Esophagus muscularis mucosa (tissue), 4 donors: Measurements from ENCODE around the gene STK25. TPM values are rescaled to one million over a fixed set of nuclear protein-coding genes. Genes with fewer than 3 reads are reported as not detected.

Experiments used
- DNase-seq: peaks from one replicate; pipeline ENCODE4 v3.0.0-alpha.2; 2017; ENCODE audit errors: extremely low spot score
- H3K27ac ChIP-seq, 4 donors: fragments of 200-600 bp; sonication (generic); replicated peaks in 1 of 4; 1 replicate in 3 of 4; 2 replicates in 1 of 4; pipeline ENCODE4 v1.5.1; 2016 to 2019; ENCODE audit warnings: mild to moderate bottlenecking in 1 of 4
- H3K27me3 ChIP-seq, 4 donors: fragments of 200-600 bp; sonication (generic); one replicate each; pipeline versions ENCODE4 v1.5.1 to v1.6.0; 2016 to 2019
- H3K36me3 ChIP-seq, 4 donors: fragments of 200-600 bp; sonication (generic); one replicate each; pipeline ENCODE4 v1.5.1; 2016 to 2019
- H3K4me1 ChIP-seq, 4 donors: fragments of 200-600 bp; sonication (generic); one replicate each; pipeline ENCODE4 v1.5.1; 2016 to 2019
- H3K4me3 ChIP-seq, 4 donors: fragments of 200-600 bp; sonication (generic); 1 replicate in 2 of 4; 2 replicates in 2 of 4; pipeline ENCODE4 v1.5.1; 2016 to 2019; ENCODE audit warnings: mild to moderate bottlenecking in 4 of 4, moderate library complexity in 1 of 4
- H3K9me3 ChIP-seq, 4 donors: fragments of 200-600 bp; sonication (generic); 1 replicate in 3 of 4; 2 replicates in 1 of 4; pipeline ENCODE4 v1.5.1; 2016 to 2019
- EP300 ChIP-seq: sonication (generic); formaldehyde crosslinking; IDR thresholded peaks from one replicate; pipeline ENCODE4 v1.6.1; 2017; ENCODE audit warnings: antibody characterized with exemption
- POLR2A ChIP-seq: fragments of 450-650 bp; IDR thresholded peaks from one replicate; pipeline ENCODE4 v1.6.1; 2017; ENCODE audit warnings: antibody characterized with exemption, moderate library complexity, mild to moderate bottlenecking, low read depth
- POLR2AphosphoS5 ChIP-seq, 2 donors: sonication (generic); formaldehyde crosslinking; IDR thresholded peaks; one replicate each; pipeline ENCODE4 v1.6.1; 2017; ENCODE audit warnings: antibody characterized with exemption in 2 of 2
- WGBS: methylation state at CpG from one replicate; pipeline ENCODE4 v1.1.5; 2018; 5-methylcytosine and 5-hydroxymethylcytosine counted together
- intact Hi-C: fragments of 100-400 bp; cut with DNase I; formaldehyde crosslinking; loops from one replicate; pipeline ENCODE4 v1.15.1; 2023
- total RNA-seq, 4 donors: library from RNA; depleted of rRNA; stranded (reverse); fragments of >200 nt; gene quantifications; one replicate each; pipeline versions ENCODE4 v1.1.0 to v1.2.1, GENCODE V29; 2016
- TF ChIP-seq, protein P1 (sequence below), 3 experiments: fragments of 200-600 bp in 2 of 3; fragments of 450-650 bp in 1 of 3; sonication (generic) in 2 of 3; IDR thresholded peaks; one replicate each; pipeline ENCODE4 v1.5.1; 2017 to 2019; ENCODE audit warnings: antibody characterized with exemption in 3 of 3, mild to moderate bottlenecking in 2 of 3, moderate library complexity in 1 of 3

STK25 gene
- total RNA-seq, 4 donors from 2014 or later = 127 to 220 (median 153) TPM

DNA sequence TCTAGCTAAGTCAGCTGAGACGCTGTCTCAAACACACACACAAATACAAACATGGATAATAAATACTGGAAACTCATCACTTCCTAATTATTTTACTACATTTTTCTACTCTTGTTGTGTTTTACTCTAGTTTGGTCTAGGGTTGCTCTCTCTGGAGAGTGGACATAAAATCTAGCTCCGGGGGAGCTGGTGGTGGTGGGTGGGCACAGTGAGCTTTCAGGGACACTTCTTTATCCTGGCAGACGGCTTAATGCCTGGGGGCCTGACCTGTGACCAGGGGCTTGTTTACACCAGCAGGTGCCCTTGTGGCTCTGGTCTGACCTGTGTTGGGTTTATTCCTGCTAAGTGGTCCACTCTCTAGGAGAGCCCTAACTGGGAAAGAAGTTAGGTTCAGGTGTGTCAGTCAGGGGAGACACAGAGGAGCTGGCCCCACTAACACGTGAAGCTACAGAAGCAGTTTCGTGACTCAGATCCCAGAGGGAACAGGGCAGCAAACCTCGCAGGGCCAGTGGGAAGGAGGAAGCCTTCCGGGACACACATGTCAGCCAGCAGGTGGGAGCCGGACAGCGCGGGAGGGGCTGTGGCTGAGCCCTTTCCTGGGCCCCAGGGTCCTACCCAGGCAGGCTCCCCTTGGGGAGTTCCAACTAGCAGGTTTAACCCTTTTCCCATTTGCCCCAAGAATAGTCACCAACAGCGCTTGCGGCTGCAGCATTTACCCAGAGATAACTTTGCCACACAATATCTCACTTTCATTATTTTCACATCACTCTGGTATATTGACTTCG is 27.7 kb upstream of the STK25 start:
- Histone ChIP-seq H3K9me3 (no peaks in the 10 kb centered on the region), H3K36me3 (no peaks in the 10 kb centered on the region), H3K4me3 (no peak overlapping the region), H3K27me3 (peaks cover 0 to 16% (median 5%) of the 10 kb centered on the region in 4 donors), H3K27ac (no peak overlapping the region), H3K4me1 (peaks cover 2 to 11% (median 10%) of the 10 kb centered on the region in 4 donors)
- 66% methylated on average over 11 of the region's 13 CpGs for WGBS
- TF ChIP-seq POLR2AphosphoS5 (IDR thresholded peaks at IDR 0.05) (no peak), EP300 (no peak), POLR2A (no peak)
- TF ChIP-seq, protein P1, sequence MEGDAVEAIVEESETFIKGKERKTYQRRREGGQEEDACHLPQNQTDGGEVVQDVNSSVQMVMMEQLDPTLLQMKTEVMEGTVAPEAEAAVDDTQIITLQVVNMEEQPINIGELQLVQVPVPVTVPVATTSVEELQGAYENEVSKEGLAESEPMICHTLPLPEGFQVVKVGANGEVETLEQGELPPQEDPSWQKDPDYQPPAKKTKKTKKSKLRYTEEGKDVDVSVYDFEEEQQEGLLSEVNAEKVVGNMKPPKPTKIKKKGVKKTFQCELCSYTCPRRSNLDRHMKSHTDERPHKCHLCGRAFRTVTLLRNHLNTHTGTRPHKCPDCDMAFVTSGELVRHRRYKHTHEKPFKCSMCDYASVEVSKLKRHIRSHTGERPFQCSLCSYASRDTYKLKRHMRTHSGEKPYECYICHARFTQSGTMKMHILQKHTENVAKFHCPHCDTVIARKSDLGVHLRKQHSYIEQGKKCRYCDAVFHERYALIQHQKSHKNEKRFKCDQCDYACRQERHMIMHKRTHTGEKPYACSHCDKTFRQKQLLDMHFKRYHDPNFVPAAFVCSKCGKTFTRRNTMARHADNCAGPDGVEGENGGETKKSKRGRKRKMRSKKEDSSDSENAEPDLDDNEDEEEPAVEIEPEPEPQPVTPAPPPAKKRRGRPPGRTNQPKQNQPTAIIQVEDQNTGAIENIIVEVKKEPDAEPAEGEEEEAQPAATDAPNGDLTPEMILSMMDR (IDR thresholded peaks at IDR 0.05) = no peak
- no peak for DNase-seq
- intact Hi-C loops = no loop called here

DNA sequence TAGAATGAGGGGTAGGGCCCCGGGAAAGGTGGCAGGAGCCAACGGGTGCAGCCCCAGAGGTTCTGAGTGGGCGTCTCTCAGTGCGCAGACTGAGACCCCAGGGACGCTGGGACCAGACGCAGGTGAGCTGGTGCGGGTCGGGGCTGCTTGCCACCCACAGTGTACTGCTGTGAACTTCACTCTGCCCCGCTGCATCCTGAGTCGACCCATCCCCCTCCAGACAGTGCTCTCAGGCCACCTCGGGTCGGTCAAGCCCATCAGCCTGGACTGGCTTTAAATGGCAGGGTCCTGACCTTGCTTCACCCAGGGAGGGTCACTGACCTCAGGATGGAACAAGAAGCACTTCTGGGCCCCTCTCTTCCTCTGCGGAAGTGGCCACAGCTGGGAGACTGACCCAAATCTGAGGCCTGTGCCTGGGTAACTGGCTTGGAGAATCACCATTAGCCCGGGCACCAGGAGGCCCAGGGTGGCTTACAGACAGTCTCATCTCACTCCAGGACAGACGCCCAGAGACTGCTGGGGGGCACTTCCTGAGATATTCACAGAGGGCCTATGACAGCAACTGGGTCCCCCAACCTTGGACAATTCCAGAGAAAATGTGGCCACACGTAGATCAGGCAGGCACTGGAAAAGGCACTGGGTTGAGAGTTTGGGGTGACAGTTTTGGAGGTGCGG is 26.5 kb upstream of the STK25 start:
- no peaks in the 10 kb centered on the region for H3K4me1 ChIP-seq
- no peak for DNase-seq
- WGBS = 78% methylated on average over 12 of the region's 17 CpGs
- H3K4me3 ChIP-seq = no peak overlapping the region
- H3K9me3 ChIP-seq = no peaks in the 10 kb centered on the region
- TF ChIP-seq POLR2A (no peak), POLR2AphosphoS5 (IDR thresholded peaks at IDR 0.05) (no peak), EP300 (no peak)
- TF ChIP-seq, protein P1 (IDR thresholded peaks at IDR 0.05) = no peak
- H3K27me3 ChIP-seq = peaks cover 0 to 4% (median 0%) of the 10 kb centered on the region in 4 donors
- no peaks in the 10 kb centered on the region for H3K36me3 ChIP-seq
- intact Hi-C loops = no loop called here
- no peak overlapping the region for H3K27ac ChIP-seq

DNA sequence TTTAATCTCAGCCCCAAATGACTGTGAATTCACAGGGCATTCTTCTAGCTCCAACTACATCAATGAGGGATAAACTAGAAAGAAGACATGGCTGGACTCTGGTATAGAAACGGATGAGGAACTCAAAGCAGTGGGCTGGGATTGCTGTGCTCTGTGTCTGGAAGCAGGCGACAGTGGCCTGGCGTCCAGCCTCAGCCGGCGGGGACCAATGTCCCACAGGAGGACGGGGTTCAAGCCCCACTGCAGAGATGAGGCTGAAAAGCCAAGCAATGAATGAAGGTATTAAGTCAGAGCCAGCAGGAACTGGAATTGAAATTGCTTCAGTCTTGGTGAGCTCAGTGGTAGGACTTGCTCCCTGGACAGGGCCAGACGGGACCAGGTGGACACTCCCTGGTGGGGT is 25.9 kb upstream of the STK25 start:
- H3K4me3 ChIP-seq = no peak overlapping the region
- no peaks in the 10 kb centered on the region for H3K4me1 ChIP-seq
- intact Hi-C loops = no loop called here
- no peaks in the 10 kb centered on the region for H3K36me3 ChIP-seq
- H3K27me3 ChIP-seq = no peaks in the 10 kb centered on the region
- 79% methylated on average over 7 of the region's 7 CpGs for WGBS
- H3K9me3 ChIP-seq = no peaks in the 10 kb centered on the region
- DNase-seq = no peak
- TF ChIP-seq, protein P1 (IDR thresholded peaks at IDR 0.05) = no peak
- TF ChIP-seq POLR2AphosphoS5 (IDR thresholded peaks at IDR 0.05) = no peak
- no peak for TF ChIP-seq EP300
- no peak for TF ChIP-seq POLR2A
- no peak overlapping the region for H3K27ac ChIP-seq

DNA sequence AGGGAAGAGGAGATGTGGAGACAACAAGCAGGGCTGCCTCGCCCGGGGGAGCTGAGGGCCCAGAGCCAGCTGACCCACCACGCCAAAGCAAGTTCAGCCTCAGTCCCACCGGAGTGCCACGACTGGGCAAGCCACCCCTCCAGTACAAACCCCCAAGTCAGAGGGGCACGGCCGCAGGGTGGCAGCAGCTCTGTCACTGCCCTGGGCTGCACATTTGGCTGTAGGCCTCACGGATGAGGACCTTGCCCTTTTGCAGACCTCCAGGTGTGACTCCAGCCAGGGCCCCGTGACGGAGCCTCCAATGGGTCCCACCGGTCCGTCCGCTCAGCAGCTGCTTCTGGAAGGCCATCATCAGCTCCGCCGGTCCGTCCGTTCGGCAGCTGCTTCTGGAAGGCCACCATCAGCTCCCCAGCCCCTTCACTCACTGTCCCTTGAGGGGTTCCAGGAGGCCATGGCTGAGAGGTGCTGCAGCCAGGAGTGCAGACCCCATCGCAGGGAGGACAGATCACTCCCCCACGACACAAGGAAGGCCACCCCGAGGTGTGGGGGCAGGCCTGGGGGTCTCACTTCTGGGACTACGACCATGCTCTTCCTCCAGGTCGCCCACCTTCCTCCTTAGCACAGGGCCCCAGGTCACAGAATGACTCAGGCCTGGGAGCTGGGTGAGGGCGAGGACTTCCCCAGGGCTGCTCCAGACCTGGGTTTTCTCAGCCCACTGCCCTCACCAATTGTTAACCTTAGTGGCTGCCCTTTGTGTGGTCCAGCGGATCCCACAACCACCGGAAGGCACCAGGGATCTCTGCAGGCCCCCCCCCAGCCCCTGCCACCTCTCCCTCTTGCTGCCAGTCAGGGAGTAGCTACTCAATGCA is 24.6 kb upstream of the STK25 start:
- H3K36me3 ChIP-seq = no peaks in the 10 kb centered on the region
- intact Hi-C loops = no loop called here
- H3K27ac ChIP-seq = no peak overlapping the region
- no peaks in the 10 kb centered on the region for H3K4me1 ChIP-seq
- H3K4me3 ChIP-seq = no peak overlapping the region
- 94% methylated on average over 9 of the region's 26 CpGs for WGBS
- no peaks in the 10 kb centered on the region for H3K9me3 ChIP-seq
- DNase-seq = no peak
- H3K27me3 ChIP-seq = no peaks in the 10 kb centered on the region
- TF ChIP-seq, protein P1 (IDR thresholded peaks at IDR 0.05) = no peak
- TF ChIP-seq POLR2AphosphoS5 (IDR thresholded peaks at IDR 0.05) (no peak), POLR2A (no peak), EP300 (no peak)
